HG03432 (cell line): Measurements from ENCODE around the gene ZC3H18.

Experiments
- ATAC-seq: cut with Tn5 transposase; IDR thresholded peaks from one replicate; pipeline ENCODE4 v1.9.1; 2021; ENCODE audit warnings: mild to moderate bottlenecking, moderate library complexity; ENCODE audit not compliant: unreplicated experiment

ZC3H18 gene

DNA sequence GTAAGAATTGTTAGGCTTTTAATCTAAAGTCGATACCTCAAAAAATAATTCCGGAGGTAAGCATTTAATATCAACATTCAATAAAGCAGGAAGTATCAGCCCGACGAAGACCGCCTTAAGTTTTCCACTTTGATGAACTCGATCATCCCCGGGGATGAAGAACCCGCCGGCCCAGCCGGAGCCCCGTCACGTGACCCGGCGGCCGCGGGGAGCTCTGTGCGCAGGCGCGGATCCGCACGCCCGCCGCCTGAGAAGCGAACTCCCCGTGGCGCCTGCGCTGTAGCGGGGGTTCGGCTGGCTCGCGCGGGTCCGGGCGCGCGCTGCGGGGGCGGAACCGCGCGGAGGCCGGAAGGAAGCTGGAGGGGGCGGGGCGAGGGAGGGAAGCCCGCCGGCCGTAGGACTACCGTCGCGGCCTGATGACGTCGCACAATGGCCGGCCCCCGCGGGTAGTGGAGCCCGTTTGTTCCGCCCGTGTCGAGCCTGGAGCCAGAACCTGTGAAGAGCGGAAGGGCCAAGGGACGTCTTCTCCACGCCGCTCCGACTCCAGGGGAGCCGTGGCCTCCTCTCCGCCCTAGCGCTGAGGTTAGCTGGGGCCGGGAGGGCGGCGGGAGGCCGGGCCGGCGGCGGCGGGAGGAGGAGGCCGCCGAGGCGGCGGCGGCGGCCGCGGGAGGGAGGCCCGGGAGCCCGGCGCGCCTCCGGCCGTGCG, at the start of gene ZC3H18:
Gene ZC3H18, plus strand, starts transcription at position 419 of the 706 bp plus-strand sequence. CDS start 6,721 bp downstream, outside the sequence.
- peak; percentile 75 for ATAC-seq

DNA sequence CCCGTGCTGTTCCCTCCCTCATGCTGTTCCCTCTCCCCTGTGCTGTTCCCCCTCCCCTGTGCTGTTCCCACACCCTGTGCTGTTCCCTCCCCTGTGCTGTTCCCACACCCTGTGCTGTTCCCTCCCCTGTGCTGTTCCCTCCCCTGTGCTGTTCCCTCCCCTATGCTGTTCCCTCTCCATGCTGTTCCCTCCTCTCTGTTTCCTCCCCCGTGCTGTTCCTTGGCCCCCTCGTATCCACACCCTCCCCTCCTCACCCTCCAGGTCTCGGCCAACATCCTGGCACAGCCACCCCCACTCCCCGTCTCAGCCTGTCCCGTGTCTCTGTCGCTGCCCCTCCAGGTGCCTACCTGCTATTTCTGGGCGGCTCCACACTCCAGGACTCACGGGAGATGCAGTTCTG, 48.5 kb upstream of the ZC3H18 start:
- ATAC-seq, result no peak

DNA sequence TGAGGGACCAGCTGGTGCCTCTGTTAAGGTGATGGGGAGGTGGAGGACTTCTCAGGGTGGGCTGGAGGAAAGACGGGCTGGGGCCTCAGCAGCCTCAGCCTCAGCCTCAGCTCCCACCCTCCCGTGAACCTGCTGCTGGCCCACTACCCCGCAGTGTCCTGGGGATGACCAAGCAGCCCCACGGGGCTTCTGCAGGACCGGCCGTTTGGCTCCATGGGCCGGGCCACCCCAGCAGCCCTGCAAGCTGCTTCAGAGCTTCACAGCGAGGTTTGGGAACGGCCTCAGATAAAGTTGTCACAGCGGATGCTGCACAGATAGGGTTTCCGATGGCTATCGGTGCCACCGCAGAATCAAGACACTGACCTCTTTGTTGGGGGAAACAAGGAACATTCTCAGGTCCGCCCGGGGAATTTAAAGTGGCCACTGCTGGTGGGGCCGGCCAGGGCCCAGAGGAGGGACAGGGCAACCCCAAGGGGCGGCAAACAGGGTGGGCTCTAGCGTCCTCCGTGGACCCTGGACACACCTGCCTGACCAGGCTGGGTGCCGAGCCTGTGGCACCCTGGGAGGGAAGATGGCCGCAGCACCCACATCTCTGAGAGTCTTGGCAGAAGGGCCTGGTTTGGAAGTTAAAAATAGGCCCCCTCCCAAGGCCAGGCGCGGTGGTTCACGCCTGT, 47.8 kb upstream of the ZC3H18 start:
- no peak for ATAC-seq

DNA sequence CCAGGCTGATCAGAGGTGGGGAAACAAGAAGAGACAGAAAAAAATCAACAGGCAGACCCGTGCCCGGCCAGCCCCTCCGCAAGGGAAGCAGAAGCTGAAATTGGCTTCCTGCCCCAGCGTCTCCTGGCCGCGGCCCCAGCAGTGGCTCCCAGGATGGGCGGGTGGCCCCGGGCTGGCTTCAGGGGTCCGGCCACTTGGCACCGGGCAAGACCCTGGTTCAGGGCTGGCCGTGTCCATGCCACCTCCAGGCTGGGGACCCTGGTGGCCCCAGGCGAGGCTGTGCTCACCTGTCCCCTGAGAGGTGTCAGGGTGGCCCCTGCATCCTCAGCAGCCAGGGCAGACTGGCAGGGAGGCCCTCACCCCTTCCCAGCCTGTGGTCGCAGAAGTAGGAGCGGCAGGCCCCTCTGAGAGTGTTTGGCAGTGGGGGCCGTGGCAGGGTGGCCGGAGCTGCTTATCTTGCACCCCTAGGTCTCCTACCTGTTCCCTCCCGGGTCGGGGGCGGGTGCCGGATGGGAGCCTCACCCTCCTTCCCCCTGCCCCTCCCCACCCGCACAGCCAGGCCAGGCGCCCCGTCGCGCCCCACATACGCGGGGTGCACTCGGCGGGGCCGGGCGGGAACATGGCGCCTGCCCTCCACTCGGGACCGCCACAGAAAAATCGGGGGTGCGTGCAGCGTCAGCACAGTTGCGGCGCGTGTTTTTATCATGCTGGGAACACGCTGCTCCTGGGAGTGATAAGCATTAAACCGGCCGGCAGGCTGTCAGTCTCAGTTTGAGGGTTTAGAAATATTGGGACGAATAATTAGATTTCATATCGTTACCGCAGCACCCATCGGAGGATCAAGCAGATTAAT, 46.7 kb upstream of the ZC3H18 start:
- ATAC-seq, result no peak

DNA sequence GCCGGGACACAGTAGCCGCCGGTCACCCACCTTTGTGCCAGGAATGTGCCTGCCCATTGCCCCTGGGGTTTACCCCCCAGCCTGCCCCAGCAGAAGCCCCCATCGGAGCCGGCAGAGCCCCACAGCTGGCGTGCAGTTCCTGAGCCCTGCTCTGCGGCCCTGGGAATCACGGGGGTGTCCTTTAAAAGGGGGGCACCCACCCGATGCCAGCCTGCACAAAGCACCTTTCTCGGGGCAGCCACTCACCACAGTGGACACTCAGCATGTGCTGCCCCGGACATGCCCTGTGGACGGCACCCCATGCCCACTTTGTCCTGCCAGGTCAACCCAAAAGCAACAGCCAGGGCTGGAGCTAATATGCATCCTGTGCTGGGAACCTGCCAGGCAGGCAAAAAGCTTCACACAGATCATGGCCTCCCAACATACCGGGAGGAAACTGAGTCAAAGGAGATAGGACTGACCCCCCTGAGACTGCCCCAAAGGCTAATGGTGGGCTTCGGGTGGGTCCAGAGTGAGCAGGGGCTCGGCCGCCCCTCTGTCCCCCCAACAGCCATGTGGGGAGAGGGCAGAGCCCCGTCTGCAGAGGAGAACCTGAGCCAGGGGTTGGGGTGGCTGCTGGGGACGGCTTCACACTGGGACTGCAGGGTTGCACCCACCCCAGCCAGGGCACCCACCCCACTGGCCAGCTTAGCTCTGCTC, 45.8 kb upstream of the ZC3H18 start:
- no peak for ATAC-seq

DNA sequence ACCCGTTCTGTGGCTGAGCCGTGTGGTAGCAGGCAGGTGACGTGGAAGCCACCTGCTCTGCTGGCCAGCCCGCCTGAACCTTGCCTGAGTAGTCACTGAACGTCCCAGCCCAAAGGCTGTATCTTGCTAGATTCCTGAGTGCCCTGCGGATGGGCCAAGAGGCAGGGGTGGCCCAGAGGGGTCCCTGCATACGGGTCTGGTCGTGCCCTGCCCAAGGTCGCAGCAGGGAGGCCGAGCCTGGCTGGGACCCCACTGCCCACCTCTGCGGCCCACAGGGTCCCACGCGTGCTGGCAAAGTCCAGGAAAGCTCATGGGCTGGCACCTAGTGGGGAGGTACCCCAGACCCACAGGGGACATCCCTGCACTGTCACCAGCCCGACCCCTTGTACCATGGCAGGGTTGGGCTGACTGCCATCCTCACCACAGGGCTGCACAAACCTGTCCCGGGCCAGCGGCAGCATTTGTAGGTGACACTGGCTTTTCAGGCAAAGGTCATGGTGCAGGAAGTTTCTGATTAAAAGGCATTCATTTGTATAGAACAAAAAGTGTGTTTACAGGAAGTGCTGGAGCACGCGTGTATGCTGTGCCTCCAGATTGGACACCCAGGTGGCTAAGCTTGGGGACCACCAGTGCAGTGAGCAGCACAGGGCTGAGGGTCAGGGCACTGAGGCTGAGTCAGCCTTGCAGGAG, 45.1 kb upstream of the ZC3H18 start:
- ATAC-seq, result no peak

DNA sequence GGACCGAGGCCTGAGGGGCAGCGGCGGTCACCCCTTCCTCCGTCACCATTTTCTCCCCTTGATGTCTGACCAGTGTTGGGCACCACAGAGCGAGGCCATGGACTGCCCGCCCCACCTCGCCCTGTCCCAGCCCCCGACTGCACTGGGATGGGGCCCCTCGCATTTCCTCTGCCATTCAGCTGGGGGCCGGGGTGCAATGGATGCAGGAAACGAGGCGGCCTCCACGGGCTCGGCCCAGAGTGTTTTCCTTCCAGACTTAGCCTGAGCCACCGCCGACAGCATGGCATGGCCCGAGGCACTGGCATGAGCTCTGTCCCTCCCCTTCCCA, 44.6 kb upstream of the ZC3H18 start:
- ATAC-seq, result no peak

DNA sequence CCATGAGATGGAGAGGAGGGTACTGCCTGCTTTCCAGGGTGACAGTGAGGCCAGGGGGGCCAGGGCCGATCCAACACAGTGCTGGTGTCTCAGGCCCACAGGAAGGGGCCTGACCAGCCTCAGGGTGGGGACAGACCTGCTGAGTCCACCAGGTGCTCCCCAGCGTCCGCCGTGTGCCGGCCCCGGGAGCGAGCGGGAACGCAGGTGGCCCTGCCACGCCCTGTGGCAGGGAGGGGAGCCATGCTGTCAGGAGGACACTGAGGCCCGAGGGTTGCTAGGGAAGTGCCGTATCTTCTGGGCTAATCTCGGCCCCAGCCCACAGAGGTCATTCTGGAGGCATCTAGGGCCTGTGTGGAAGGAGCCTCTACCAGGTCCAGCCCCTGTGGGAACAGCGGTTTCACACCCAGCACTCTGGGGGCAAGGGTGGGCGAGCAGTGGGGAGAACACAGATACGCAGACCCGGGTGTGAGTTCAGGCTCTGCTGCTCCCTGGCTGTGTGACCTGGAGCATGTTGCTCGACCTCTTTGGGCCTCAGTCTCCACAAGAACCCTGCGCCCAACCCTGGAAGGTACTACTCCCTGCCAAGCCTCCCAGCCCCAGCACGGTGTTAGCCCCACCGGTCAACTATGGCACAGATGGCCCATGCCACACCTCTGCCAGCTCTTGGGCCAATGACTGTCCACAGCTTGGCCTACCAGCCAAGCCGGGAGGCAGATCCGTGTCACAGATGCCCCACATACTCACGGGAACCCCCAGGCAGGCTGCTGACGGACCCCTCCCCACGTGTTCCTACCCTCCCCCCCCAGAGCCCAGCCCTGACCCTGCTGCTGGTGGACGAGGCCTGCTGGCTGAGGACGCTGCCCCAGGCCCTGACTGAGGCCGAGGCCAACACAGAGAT, 43.9 kb upstream of the ZC3H18 start:
- no peak for ATAC-seq

DNA sequence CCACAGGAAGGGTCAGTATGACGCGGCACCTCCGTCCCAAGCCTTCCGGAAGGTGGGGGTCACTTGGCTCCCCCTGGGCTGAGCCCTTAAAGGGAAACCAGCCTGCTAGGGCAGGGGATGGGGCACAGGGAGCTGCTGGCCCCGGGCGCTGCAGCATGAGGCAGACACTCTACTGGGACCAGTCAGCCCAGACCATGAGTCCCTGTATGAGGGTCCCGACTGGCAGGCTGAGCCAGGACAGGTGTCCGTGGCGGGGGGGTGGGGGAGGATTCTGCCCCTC, 43.4 kb upstream of the ZC3H18 start:
- no peak for ATAC-seq

DNA sequence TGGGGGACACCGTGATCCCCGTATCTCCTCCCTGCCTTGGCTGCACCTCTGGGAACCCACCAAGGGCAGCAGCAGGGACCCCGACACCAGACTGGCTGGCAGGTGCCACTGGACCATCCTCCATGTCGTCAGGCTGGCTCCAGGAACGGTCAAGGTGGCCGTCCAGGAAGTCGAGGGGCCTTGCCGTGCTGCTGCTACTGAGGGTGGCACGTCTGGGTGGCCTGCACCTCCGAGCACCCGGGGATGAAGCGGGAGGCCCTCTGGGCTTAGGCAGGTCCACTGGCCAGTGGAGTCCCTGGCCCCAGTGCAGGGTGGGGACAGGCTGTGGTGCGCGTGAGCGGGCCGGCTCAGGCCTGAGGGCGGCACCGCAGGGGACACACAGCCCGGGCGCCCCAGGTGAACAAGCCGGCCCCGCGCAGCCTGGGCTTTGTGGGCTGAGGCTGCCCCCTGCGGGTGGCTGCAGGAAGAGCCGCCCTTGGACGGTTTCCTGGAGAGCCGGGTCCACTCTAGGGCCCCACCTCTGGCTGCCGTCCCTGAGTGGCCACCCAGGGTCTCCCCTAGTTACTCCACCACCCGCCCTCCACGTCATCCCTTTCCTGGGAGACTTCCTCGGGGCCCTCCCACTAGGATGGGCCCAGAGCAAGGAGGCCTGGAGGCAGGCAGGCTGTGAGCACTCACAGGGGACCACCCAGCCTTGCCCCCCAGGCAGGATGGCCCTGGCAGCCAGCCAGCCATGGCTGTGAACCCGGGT, 42.8 kb upstream of the ZC3H18 start:
- ATAC-seq, result no peak

DNA sequence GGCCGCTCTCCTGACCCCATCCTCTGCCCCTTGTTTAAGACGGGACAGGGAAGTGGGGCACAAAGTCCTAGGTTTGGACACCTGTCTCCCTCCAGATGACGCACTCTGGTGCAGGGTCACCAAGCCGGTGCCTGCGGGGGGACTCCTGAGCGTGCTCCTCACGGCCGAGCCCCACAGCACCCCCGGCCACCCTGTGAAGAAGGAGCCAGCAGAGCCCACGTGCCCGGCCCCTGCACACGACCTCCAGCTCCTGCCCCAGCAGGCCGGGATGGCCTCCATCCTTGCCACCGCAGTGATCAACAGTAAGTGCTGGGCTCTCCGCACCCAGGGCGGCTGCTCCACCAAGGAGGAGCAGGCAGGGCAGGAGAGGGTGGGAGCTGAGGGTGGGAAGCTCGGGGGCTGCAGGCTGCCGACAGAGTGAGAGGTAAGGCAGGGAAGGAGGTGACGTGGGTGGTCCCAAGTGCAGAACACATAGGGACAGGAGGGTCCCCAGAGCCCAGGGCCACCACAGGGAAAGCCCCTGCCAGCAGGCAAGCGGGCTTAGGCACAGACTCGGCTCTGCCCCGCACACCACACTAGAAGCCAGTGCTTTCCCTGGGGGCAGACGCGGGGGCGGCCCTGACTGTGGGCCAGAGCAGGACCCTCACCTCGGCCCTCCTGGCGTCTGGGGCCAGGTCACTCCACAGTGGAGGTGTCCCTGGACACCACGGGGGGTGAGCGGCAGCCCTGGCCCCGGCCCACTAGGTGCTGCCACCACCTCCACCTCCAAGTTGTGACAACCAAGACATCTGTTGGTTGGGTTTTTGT, 42.1 kb upstream of the ZC3H18 start:
- no peak for ATAC-seq

DNA sequence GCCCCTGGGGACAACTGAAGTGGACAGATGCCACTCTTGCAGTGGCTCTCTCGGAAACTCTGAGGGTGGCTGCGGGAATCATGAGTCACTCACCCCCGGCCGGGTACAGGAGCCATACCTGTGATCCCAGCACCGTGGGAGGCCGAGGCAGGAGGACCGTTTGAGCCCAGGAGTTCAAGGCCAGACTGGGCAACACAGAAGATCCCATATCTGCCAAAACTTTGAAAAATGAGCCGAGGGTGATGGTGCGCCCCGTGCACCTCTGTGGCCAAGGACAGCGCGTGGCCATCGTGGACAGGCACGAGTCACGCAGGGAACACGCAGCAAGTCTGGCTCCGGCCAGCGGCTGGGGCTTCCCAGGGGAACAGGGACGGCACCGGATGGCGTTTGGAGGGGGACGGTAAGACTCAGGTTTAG, 41.3 kb upstream of the ZC3H18 start:
- ATAC-seq, result no peak

DNA sequence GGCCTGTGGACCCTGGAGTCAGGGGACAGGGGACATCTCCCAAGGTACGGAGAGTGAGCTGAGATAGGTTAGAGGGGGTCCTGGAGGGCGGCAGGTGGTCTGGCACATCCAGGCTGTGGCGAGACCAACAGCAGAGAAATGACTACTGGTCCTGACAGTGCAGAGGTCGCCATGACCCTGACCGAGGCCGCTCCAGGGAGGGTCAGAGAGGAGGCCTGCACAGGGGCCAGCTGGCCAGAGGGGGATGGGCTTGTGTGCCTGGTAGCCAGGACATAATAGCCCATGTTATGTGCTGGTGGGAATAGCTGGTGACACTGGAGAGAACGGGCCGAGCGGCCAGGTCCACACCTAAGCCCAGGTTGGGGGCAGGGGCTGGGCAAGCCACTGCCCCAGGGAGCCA, 40.6 kb upstream of the ZC3H18 start:
- ATAC-seq, result no peak

DNA sequence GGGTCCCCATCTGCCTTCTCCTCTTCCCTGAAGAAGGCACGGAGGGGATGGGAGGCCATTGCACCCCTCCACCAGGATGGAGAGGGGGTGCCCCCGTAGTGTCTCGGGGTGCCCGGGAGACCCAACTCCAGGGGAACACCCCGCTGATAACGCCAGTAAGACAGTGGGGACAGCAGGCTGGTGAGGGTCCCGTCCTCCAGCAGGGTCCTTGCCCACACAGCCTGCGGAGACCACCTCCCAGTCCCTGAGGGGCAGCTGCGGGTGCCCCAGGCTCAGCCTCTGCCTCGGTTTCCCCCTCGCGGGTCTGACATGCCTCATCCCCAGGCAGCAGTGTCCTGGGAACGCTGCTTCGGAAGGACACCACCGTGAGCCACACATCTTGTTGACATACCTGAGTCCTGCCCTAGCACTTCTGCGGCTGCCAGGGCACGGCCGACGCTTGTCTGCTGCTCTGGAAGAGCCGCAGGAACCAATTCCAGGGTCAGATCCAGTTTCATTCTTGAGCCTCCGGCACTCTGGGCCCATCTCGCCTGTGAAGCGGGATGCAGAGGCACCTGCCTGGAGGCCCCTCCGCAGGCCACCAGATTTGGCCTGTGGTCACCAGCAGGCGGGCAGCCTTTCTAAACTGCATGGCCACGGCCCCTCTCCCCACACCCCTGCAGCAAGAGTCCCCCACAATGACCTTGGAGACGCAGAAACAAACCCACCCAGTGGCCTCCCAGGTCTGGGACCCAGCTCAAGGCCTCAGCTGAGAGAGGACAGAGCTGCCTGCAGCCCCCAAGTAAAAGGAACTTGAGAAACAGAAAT, 39.9 kb upstream of the ZC3H18 start:
- no peak for ATAC-seq

DNA sequence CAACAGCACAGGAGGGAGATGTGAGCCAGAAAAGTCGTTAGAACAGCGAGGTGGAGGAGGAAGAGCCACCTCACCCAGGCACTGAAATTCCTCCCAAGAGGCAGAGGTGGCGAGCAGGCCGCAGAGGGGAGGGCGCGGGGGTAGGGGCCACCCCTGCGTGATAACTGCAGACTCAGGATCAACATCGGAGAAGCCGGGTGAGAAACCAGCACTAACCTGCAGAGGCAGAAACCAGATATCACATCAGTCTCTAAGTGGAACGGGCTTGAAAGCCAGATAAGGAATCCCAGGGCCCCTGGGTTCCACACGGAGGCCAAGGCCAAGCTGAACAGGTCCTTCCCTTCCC, 39.4 kb upstream of the ZC3H18 start:
- no peak for ATAC-seq

DNA sequence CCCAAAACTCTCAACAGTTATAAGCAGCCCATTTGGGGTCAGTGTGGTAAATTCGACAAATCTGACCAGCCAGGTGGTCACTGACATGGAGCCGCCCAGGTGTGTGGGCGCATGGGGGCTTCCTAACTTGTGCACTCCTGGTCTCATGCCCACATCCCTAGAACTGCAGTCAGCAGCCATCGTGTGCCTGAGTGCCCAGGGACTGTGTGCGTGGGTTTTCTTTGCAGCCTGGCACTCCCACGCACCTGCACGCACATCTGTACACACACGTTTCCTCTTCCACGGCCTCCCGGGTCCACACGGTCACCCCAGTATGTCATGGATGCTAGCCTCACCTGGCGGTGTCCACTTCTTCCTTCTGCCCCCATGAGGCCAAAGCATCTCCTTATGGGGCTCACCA, 38.9 kb upstream of the ZC3H18 start:
- no peak for ATAC-seq

DNA sequence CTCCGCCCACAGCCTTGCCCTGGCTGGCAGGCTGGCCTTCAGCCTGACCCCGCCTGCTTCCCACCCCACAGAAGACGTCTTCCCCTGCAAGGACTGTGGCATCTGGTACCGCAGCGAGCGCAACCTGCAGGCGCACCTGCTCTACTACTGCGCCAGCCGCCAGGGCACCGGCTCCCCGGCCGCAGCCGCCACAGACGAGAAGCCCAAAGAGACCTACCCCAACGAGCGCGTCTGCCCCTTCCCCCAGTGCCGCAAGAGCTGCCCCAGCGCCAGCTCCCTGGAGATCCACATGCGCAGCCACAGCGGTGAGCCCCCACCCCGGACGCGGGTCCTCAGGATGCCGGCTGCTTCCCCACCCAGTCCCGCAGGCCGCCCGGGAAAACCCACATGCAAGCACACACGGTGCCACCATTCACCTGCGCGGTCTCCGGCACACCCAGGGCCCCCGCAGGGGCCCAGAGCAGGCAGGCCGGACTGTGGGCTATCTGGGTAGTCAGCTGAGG, 38.2 kb upstream of the ZC3H18 start:
- ATAC-seq, result no peak
